Trophoblast cell (in vitro differentiated cells and primary cell): ENCODE results near the gene PTPRN2.

Source experiments
- DNase-seq, 2 donors: peaks; one replicate each; pipeline ENCODE4 v3.0.0-alpha.2; 2016
- H2AFZ ChIP-seq: 2 replicates; pipeline ENCODE4 v1.6.1; 2013; ENCODE audit warnings: low read length, moderate library complexity, mild to moderate bottlenecking; ENCODE audit not compliant: insufficient read depth, poor library complexity
- H2AK5ac ChIP-seq: 2 replicates; pipeline ENCODE4 v1.6.1; 2013; ENCODE audit warnings: mild to moderate bottlenecking, low read length
- H2BK120ac ChIP-seq: 2 replicates; pipeline ENCODE4 v1.6.1; 2013; ENCODE audit warnings: low read length, mild to moderate bottlenecking, moderate library complexity; ENCODE audit not compliant: insufficient read depth, poor library complexity
- H2BK12ac ChIP-seq: 2 replicates; pipeline ENCODE4 v1.6.1; 2013; ENCODE audit warnings: mild to moderate bottlenecking, low read length, moderate library complexity
- H2BK5ac ChIP-seq: 2 replicates; pipeline ENCODE4 v1.6.1; 2013; ENCODE audit warnings: low read length, low read depth, moderate library complexity, mild to moderate bottlenecking; ENCODE audit not compliant: poor library complexity
- H3K14ac ChIP-seq: 2 replicates; pipeline ENCODE4 v1.6.1; 2013; ENCODE audit warnings: mild to moderate bottlenecking, low read length
- H3K18ac ChIP-seq: 2 replicates; pipeline ENCODE4 v1.6.1; 2013; ENCODE audit warnings: mild to moderate bottlenecking, low read length
- H3K23ac ChIP-seq: 2 replicates; pipeline ENCODE4 v1.6.1; 2013; ENCODE audit warnings: low read length
- H3K27ac ChIP-seq: 2 replicates; pipeline ENCODE4 v1.5.1; 2013; ENCODE audit warnings: low read depth, mild to moderate bottlenecking, inconsistent platforms, low read length, moderate library complexity
- H3K27me3 ChIP-seq: 2 replicates; pipeline ENCODE4 v1.6.1; 2013; ENCODE audit warnings: inconsistent platforms, mild to moderate bottlenecking, low read length, moderate library complexity; ENCODE audit not compliant: insufficient read depth
- H3K36me3 ChIP-seq, 2 experiments: 1 replicate in 1 of 2; 2 replicates in 1 of 2; pipeline ENCODE4 v1.6.1; 2013; ENCODE audit warnings: low read length in 2 of 2, mild to moderate bottlenecking in 2 of 2, moderate library complexity in 1 of 2; ENCODE audit not compliant: insufficient read depth in 2 of 2, control insufficient read depth in 1 of 2
- H3K4ac ChIP-seq: 2 replicates; pipeline ENCODE4 v1.6.1; 2013; ENCODE audit warnings: low read depth, mild to moderate bottlenecking, low read length, moderate library complexity
- H3K4me1 ChIP-seq, 2 experiments: 1 replicate in 1 of 2; 2 replicates in 1 of 2; pipeline ENCODE4 v1.6.1; 2013; ENCODE audit warnings: low read length in 2 of 2, mild to moderate bottlenecking in 2 of 2, moderate library complexity in 1 of 2; ENCODE audit not compliant: insufficient read depth in 2 of 2, control insufficient read depth in 1 of 2
- H3K4me2 ChIP-seq: 2 replicates; pipeline ENCODE4 v1.6.1; 2013; ENCODE audit warnings: inconsistent platforms, mild to moderate bottlenecking, low read length, moderate library complexity
- H3K4me3 ChIP-seq: 2 replicates; pipeline ENCODE4 v1.5.1; 2013; ENCODE audit warnings: mild to moderate bottlenecking, low read depth, low read length, inconsistent platforms
- H3K79me1 ChIP-seq: one replicate; pipeline ENCODE4 v1.6.1; 2013; ENCODE audit warnings: low read length
- H3K79me2 ChIP-seq: 2 replicates; pipeline ENCODE4 v1.6.1; 2013; ENCODE audit warnings: low read length, mild to moderate bottlenecking; ENCODE audit not compliant: control insufficient read depth, insufficient read depth, poor library complexity
- H3K9ac ChIP-seq: 2 replicates; pipeline ENCODE4 v1.6.1; 2013; ENCODE audit warnings: mild to moderate bottlenecking, low read length
- H3K9me3 ChIP-seq: 2 replicates; pipeline ENCODE4 v1.6.1; 2013; ENCODE audit warnings: low read depth, mild to moderate bottlenecking, control low read depth, inconsistent platforms, low read length; ENCODE audit not compliant: insufficient read depth
- H4K12ac ChIP-seq: 2 replicates; pipeline ENCODE4 v1.6.1; 2013; ENCODE audit warnings: low read depth, mild to moderate bottlenecking, low read length, moderate library complexity
- H4K8ac ChIP-seq: 2 replicates; pipeline ENCODE4 v1.6.1; 2013; ENCODE audit warnings: low read depth, mild to moderate bottlenecking, low read length, moderate library complexity
- H4K91ac ChIP-seq: one replicate; pipeline ENCODE4 v1.6.1; 2013; ENCODE audit warnings: low read depth, mild to moderate bottlenecking, low read length, moderate library complexity
- WGBS: extraction: QIAGEN DNeasy Blood & Tissue Kit; methylation state at CpG from one replicate; pipeline ENCODE4 v1.1.7; 2013; ENCODE audit warnings: missing lambda C conversion rate; ENCODE audit not compliant: insufficient read length, insufficient coverage; ENCODE audit errors: extremely low coverage; 5-methylcytosine and 5-hydroxymethylcytosine counted together

The PTPRN2 gene

DNA sequence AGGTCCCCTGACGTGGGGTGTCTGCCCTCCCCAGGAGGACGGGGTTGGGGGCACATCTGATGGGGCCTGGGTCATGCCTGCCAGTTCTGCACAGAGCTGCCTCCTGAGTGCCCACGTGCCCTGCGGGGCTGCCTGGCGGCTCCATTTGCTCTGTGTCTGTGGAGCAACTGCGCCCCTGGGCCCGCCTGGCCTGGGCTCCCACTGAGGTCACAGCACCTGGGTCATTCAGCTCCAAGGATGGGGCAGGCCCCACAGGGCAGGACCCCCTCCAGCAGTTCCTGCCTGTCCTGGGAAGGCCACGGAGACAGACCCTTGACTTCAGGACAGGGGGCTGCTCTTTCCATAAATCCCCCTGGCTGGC is 590.6 kb downstream of the PTPRN2 start:
- H3K4me1 ChIP-seq = no peaks in the 10 kb centered on the region
- H4K12ac ChIP-seq = no peak overlapping the region
- H3K27me3 ChIP-seq = no peaks in the 10 kb centered on the region
- H3K4me3 ChIP-seq = no peak overlapping the region
- no peak overlapping the region for H2AFZ ChIP-seq
- no peak overlapping the region for H3K18ac ChIP-seq
- no peak for DNase-seq
- H2BK12ac ChIP-seq = no peak overlapping the region
- H3K27ac ChIP-seq = no peak overlapping the region
- no peak overlapping the region for H2AK5ac ChIP-seq
- no CpG with 5 or more reads among the region's 8 CpGs for WGBS
- no peaks in the 10 kb centered on the region for H3K79me1 ChIP-seq
- no peaks in the 10 kb centered on the region for H3K79me2 ChIP-seq
- H3K14ac ChIP-seq = no peak overlapping the region
- no peaks in the 10 kb centered on the region for H3K9me3 ChIP-seq
- H3K23ac ChIP-seq = no peak overlapping the region
- H3K9ac ChIP-seq = no peak overlapping the region
- no peak overlapping the region for H3K4ac ChIP-seq
- H3K36me3 ChIP-seq = no peaks in the 10 kb centered on the region
- H2BK5ac ChIP-seq = no peak overlapping the region
- no peak overlapping the region for H4K91ac ChIP-seq
- H3K4me2 ChIP-seq = no peak overlapping the region
- no peak overlapping the region for H4K8ac ChIP-seq
- no peak overlapping the region for H2BK120ac ChIP-seq

DNA sequence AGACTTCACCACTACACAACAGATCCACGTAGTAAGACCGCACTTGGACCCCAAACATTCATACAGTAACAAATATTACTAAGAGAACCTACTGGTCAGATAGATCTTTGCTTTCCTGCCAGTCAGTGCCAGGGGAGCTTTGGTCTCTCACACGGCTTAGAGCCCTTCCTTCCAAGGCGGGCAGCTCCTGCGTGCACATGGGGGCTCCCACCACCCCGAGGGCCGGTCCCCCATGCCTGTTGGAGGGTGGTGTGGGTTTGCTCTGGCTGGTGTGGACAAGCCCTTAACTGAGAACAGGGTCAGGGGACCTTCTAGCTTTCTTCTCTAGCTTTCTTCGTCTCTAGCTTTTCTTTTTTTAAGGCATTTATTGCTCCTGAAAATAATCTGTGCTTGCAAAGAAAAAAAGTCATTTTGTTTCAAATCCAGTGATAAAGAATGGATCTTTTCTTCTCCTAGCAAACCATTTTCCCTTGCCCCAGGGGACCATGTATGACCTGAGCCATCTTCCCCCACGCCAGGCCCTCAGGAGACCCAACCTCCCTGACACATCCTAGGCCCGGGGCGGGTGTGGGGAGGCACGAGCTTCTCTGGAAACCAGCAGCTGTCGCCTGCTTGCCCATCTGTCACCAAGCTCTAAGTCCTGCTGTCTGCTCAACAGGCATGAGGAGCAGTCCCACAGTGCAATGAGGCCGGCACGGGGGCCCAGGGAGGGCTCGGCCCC is 591.1 kb downstream of the PTPRN2 start:
- no peak overlapping the region for H3K4me2 ChIP-seq
- no peaks in the 10 kb centered on the region for H3K79me1 ChIP-seq
- H3K4me1 ChIP-seq = no peaks in the 10 kb centered on the region
- H2BK12ac ChIP-seq = no peak overlapping the region
- no peak overlapping the region for H3K23ac ChIP-seq
- H2AFZ ChIP-seq = no peak overlapping the region
- H3K9me3 ChIP-seq = peaks cover 2% of the 10 kb centered on the region
- H3K27me3 ChIP-seq = no peaks in the 10 kb centered on the region
- no CpG with 5 or more reads among the region's 16 CpGs for WGBS
- no peak overlapping the region for H2BK120ac ChIP-seq
- no peak overlapping the region for H3K14ac ChIP-seq
- no peak overlapping the region for H3K4me3 ChIP-seq
- H3K9ac ChIP-seq = no peak overlapping the region
- no peak overlapping the region for H4K12ac ChIP-seq
- DNase-seq = no peak
- H2BK5ac ChIP-seq = no peak overlapping the region
- H3K18ac ChIP-seq = no peak overlapping the region
- no peaks in the 10 kb centered on the region for H3K79me2 ChIP-seq
- no peak overlapping the region for H3K27ac ChIP-seq
- no peak overlapping the region for H3K4ac ChIP-seq
- no peak overlapping the region for H2AK5ac ChIP-seq
- H4K91ac ChIP-seq = no peak overlapping the region
- H4K8ac ChIP-seq = no peak overlapping the region
- no peaks in the 10 kb centered on the region for H3K36me3 ChIP-seq

DNA sequence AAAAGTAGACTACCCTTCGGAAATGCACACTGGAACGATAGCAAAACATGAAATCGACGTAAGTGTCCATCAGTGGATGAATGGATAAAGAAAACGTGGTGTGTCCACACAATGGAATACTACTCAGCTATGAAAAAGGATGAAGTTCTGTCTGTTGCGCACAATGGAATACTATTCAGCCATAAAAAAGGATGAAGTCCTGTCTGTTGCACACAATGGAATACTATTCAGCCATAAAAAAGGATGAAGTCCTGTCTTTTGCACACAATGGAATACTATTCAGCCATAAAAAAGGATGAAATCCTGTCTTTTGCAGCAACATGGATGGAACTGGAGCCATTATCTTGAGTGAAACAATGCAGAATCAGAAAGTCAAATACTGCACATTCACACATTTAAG is 591.8 kb downstream of the PTPRN2 start:
- no peaks in the 10 kb centered on the region for H3K27me3 ChIP-seq
- no peak for DNase-seq
- no peak overlapping the region for H3K18ac ChIP-seq
- no peak overlapping the region for H3K4ac ChIP-seq
- H3K9me3 ChIP-seq = peaks cover 3% of the 10 kb centered on the region
- no peak overlapping the region for H4K91ac ChIP-seq
- no peak overlapping the region for H4K8ac ChIP-seq
- H3K36me3 ChIP-seq = no peaks in the 10 kb centered on the region
- H4K12ac ChIP-seq = no peak overlapping the region
- no peak overlapping the region for H2BK5ac ChIP-seq
- no peak overlapping the region for H3K23ac ChIP-seq
- H3K4me2 ChIP-seq = no peak overlapping the region
- no peaks in the 10 kb centered on the region for H3K79me2 ChIP-seq
- H3K4me1 ChIP-seq = no peaks in the 10 kb centered on the region
- no CpG with 5 or more reads among the region's 6 CpGs for WGBS
- H3K9ac ChIP-seq = no peak overlapping the region
- no peak overlapping the region for H2AK5ac ChIP-seq
- no peak overlapping the region for H2BK120ac ChIP-seq
- no peak overlapping the region for H3K4me3 ChIP-seq
- H2AFZ ChIP-seq = no peak overlapping the region
- H3K14ac ChIP-seq = no peak overlapping the region
- no peak overlapping the region for H2BK12ac ChIP-seq
- no peaks in the 10 kb centered on the region for H3K79me1 ChIP-seq
- H3K27ac ChIP-seq = no peak overlapping the region

DNA sequence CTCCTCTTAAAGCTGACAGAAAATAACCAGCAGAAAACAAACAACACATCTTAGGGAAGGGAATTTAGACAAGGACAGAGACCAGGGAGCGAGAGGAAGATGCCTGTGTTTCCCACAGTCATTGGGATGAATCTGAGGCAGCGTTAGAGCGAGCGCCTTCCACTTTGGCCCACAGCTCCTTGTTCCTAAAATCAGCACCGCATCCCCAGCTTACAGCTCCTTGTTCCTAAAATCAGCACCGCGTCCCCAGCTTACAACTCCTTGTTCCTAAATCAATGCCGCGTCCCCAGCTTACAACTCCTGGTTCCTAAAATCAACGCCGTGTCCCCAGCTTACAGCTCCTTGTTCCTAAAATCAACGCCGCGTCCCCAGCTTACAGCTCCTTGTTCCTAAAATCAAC is 593.3 kb downstream of the PTPRN2 start:
- no peaks in the 10 kb centered on the region for H3K27me3 ChIP-seq
- no peak overlapping the region for H3K9ac ChIP-seq
- no peak overlapping the region for H2BK12ac ChIP-seq
- no peak overlapping the region for H3K4ac ChIP-seq
- H3K4me3 ChIP-seq = no peak overlapping the region
- H2AFZ ChIP-seq = no peak overlapping the region
- no peaks in the 10 kb centered on the region for H3K79me1 ChIP-seq
- H3K4me2 ChIP-seq = no peak overlapping the region
- H2BK120ac ChIP-seq = no peak overlapping the region
- no peak overlapping the region for H4K12ac ChIP-seq
- H3K18ac ChIP-seq = no peak overlapping the region
- no peak overlapping the region for H4K91ac ChIP-seq
- H3K36me3 ChIP-seq = no peaks in the 10 kb centered on the region
- no CpG with 5 or more reads among the region's 14 CpGs for WGBS
- H3K14ac ChIP-seq = no peak overlapping the region
- H3K4me1 ChIP-seq = no peaks in the 10 kb centered on the region
- peaks cover 5% of the 10 kb centered on the region for H3K9me3 ChIP-seq
- H2AK5ac ChIP-seq = no peak overlapping the region
- H4K8ac ChIP-seq = no peak overlapping the region
- no peaks in the 10 kb centered on the region for H3K79me2 ChIP-seq
- no peak overlapping the region for H3K27ac ChIP-seq
- H2BK5ac ChIP-seq = no peak overlapping the region
- no peak for DNase-seq
- H3K23ac ChIP-seq = no peak overlapping the region
